HG03139 (cell line): ENCODE data around the gene LENG8.
"Not testable (repeated sequence)": the region's sequence is repeated elsewhere in the genome, so short reads cannot be mapped to it uniquely, and the experiment has no call there.

Experiments
- ATAC-seq: cut with Tn5 transposase; IDR thresholded peaks from one replicate; pipeline ENCODE4 v1.9.1; 2021; ENCODE audit not compliant: unreplicated experiment

LENG8 gene

GRCh38 chr19:54478677-54479266 lies 29.8 kb downstream of the LENG8 start:
- no peak for ATAC-seq

- no peak for ATAC-seq
These were observed 31.1 kb downstream of the LENG8 start for GRCh38 chr19:54480051-54480450.

GRCh38 chr19:54481326-54481930 lies 32.4 kb downstream of the LENG8 start:
- ATAC-seq: no peak

- no peak for ATAC-seq
These were observed 33.9 kb downstream of the LENG8 start for GRCh38 chr19:54482889-54483288.

GRCh38 chr19:54484451-54484850 lies 35.5 kb downstream of the LENG8 start:
- no peak for ATAC-seq

GRCh38 chr19:54485851-54486250 lies 36.9 kb downstream of the LENG8 start:
- ATAC-seq: no peak

GRCh38 chr19:54489341-54489740 lies 40.3 kb downstream of the LENG8 start:
- ATAC-seq: no peak

GRCh38 chr19:54489766-54490165 lies 40.8 kb downstream of the LENG8 start:
- ATAC-seq: no peak

- ATAC-seq: no peak
These were observed 43.6 kb downstream of the LENG8 start for GRCh38 chr19:54492568-54492967.

GRCh38 chr19:54493056-54493455 lies 44.1 kb downstream of the LENG8 start:
- not testable (repeated sequence) for ATAC-seq

- ATAC-seq: no peak
These were observed 45.1 kb downstream of the LENG8 start for GRCh38 chr19:54493967-54494585.

GRCh38 chr19:54495284-54495683 lies 46.3 kb downstream of the LENG8 start:
- ATAC-seq: not testable (repeated sequence)

- ATAC-seq: not testable (repeated sequence)
These were observed 48.9 kb downstream of the LENG8 start for GRCh38 chr19:54497747-54498450.

- ATAC-seq: not testable (repeated sequence)
These were observed 49.4 kb downstream of the LENG8 start for GRCh38 chr19:54498451-54498772.

GRCh38 chr19:54502518-54503048 lies 53.6 kb downstream of the LENG8 start, which contains the start of gene LAIR2:
LAIR2 (plus strand) TSS chr19:54502831; CDS start chr19:54502919, 88 bp downstream.
- no peak for ATAC-seq

- ATAC-seq: not testable (repeated sequence)
These were observed 56.5 kb downstream of the LENG8 start for GRCh38 chr19:54505542-54505941.

- no peak for ATAC-seq
These were observed 57.1 kb downstream of the LENG8 start for GRCh38 chr19:54506079-54506478.

- ATAC-seq: not testable (repeated sequence)
These were observed 58.2 kb downstream of the LENG8 start for GRCh38 chr19:54507038-54507717.

GRCh38 chr19:54507824-54508223 lies 58.8 kb downstream of the LENG8 start:
- ATAC-seq: no peak

- not testable (repeated sequence) for ATAC-seq
These were observed 59.5 kb downstream of the LENG8 start for GRCh38 chr19:54508487-54508886.
